ENCODE results near the gene RNLS. TPM values are rescaled to one million over a fixed set of nuclear protein-coding genes. Genes with fewer than 3 reads are reported as not detected.

Gene RNLS
- total and polyA plus RNA-seq, 2 of the 4 experiments (the other 2 are of a cell fraction) = 4.5 to 7.0 TPM

GRCh38 chr10:88253128-88253527 lies 330.0 kb downstream of the RNLS start:
- H2AK5ac ChIP-seq (ENCODE audit: low read depth, low read length) = no peak overlapping the region
- no peak overlapping the region for H3K56ac ChIP-seq (ENCODE audit: extremely low read depth, insufficient read depth, low read length)
- H3K4me1 ChIP-seq (ENCODE audit: control insufficient read depth, insufficient read depth, low read length) = peaks cover 2% of the 10 kb centered on the region
- dilution Hi-C loops (cut with HindIII; ENCODE audit: low sequenced_read_pairs, unreplicated experiment) (no loop called here), in situ Hi-C loops (cut with MboI; ENCODE audit: low sequenced_read_pairs) (no loop called here), intact Hi-C loops (cut with micrococcal nuclease) (no loop called here)
- no peaks in the 10 kb centered on the region for H3K9me3 ChIP-seq (ENCODE audit: control insufficient read depth, insufficient read depth, low read length)
- CTCF ChIA-PET = no interaction called here
- no TSS peak for BruUV-seq (replicated peaks)
- no peak overlapping the region for H4K91ac ChIP-seq (ENCODE audit: insufficient read depth, low read depth, low read length)
- H3K9me1 ChIP-seq (ENCODE audit: insufficient read depth, low read length) = peaks cover 5% of the 10 kb centered on the region
- H3K23ac ChIP-seq (ENCODE audit: low read depth, low read length) = no peak overlapping the region
- WGBS, 2 experiments (ENCODE audit: extremely low coverage in 2 of 2, insufficient read length in 1 of 2) = 100% methylated on average over 1 of the region's 3 CpGs; no CpG with 5 or more reads in 1 of the 2 experiments
- no peak overlapping the region for H3K9ac ChIP-seq (ENCODE audit: low read depth, low read length)
- no peak overlapping the region for H3K18ac ChIP-seq (ENCODE audit: low read depth, low read length)
- no peak overlapping the region for H2AFZ ChIP-seq (replicated peaks; ENCODE audit: low read length, poor library complexity)
- H3K4me2 ChIP-seq (ENCODE audit: low read depth, low read length) = no peak overlapping the region
- ATAC-seq (ENCODE audit: low read depth) = no peak
- no peaks in the 10 kb centered on the region for H3K79me1 ChIP-seq (ENCODE audit: low read depth in 1 of 2, low read length in 2 of 2)
- POLR2A ChIA-PET (ENCODE audit: unreplicated experiment) = no interaction called here
- no peak overlapping the region for H3K4me3 ChIP-seq (ENCODE audit: insufficient read depth, low read depth, low read length)
- peak overlapping the region; percentile 77; the same call in 1 of the 3 replicates for H2BK15ac ChIP-seq (ENCODE audit: low read depth, low read length)
- no peak overlapping the region; the same call in 1 of the 2 replicates for H2BK20ac ChIP-seq (ENCODE audit: low read depth, low read length)
- H3K4ac ChIP-seq (ENCODE audit: low read depth, low read length) = no peak overlapping the region
- H2BK120ac ChIP-seq (ENCODE audit: low read depth, low read length) = no peak overlapping the region; the same call in 1 of the 2 replicates
- TF ChIP-seq RFX5 (IDR thresholded peaks at IDR 0.05; ENCODE audit: low read depth, low read length) = no peak
- no peak for TF ChIP-seq NFE2L2 (IDR thresholded peaks at IDR 0.05; ENCODE audit: low read depth, low read length)
- no peak for TF ChIP-seq CEBPB (IDR thresholded peaks at IDR 0.05; ENCODE audit: low read depth, low read length)
- TF ChIP-seq ELK1 (IDR thresholded peaks at IDR 0.05; ENCODE audit: borderline replicate concordance, low read depth, low read length) = no peak
- no peak for TF ChIP-seq RAD21 (IDR thresholded peaks at IDR 0.05; ENCODE audit: low read length)
- no peak for TF ChIP-seq POLR2A (IDR thresholded peaks at IDR 0.05; ENCODE audit: low read depth, low read length)
- no peak for TF ChIP-seq BHLHE40 (IDR thresholded peaks at IDR 0.05; ENCODE audit: low read depth, low read length)
- TF ChIP-seq MAZ (IDR thresholded peaks at IDR 0.05; ENCODE audit: borderline replicate concordance, low read depth, low read length) = no peak
- no peak for TF ChIP-seq RCOR1 (IDR thresholded peaks at IDR 0.05; ENCODE audit: insufficient replicate concordance, low read length)
- TF ChIP-seq SMC3 (IDR thresholded peaks at IDR 0.05; ENCODE audit: low read depth, low read length) = no peak
- no peak for TF ChIP-seq MXI1 (IDR thresholded peaks at IDR 0.05; ENCODE audit: borderline replicate concordance, low read depth, low read length)
- TF ChIP-seq MAFK (IDR thresholded peaks at IDR 0.05; ENCODE audit: low read depth, low read length) = no peak
- no peak for TF ChIP-seq CHD1 (IDR thresholded peaks at IDR 0.05; ENCODE audit: low read depth, low read length)
- TF ChIP-seq USF2 (IDR thresholded peaks at IDR 0.05; ENCODE audit: low read depth, low read length) = no peak
- no peak for TF ChIP-seq CTCF (conservative IDR thresholded peaks at IDR 0.05; ENCODE audit: low read depth, low read length)
- TF ChIP-seq FOS (IDR thresholded peaks at IDR 0.05; ENCODE audit: low read depth, low read length) = no peak
- H4K8ac ChIP-seq (ENCODE audit: low read depth in 2 of 2, low read length in 2 of 2) = no peak overlapping the region
- H3K14ac ChIP-seq (replicated peaks; ENCODE audit: low read depth, low read length) = 0 out of 2 replicates have a peak overlapping the region, but pooled peaks have one; percentile 40
- H2AK9ac ChIP-seq (replicated peaks; ENCODE audit: low read depth, low read length, poor library complexity) = no peak overlapping the region
- H4K20me1 ChIP-seq (ENCODE audit: insufficient read depth, low read length) = no peaks in the 10 kb centered on the region
- no peaks in the 10 kb centered on the region for H3K36me3 ChIP-seq (ENCODE audit: control insufficient read depth, insufficient read depth, low read length)
- H4K5ac ChIP-seq (ENCODE audit: low read depth, low read length) = no peak overlapping the region
- no peak overlapping the region for H2BK5ac ChIP-seq (ENCODE audit: low read depth, low read length, poor library complexity, severe bottlenecking)
- H3K27me3 ChIP-seq (ENCODE audit: control insufficient read depth, insufficient read depth, low read length) = no peaks in the 10 kb centered on the region
- no peak overlapping the region for H3K27ac ChIP-seq (ENCODE audit: insufficient read depth, low read length)
- no peak for DNase-seq

All from IMR-90 (cell line).